Measurements from ENCODE around the gene AUTS2. TPM values are rescaled to one million over a fixed set of nuclear protein-coding genes. Genes with fewer than 3 reads are reported as not detected.
"Not testable (repeated sequence)": the region's sequence is repeated elsewhere in the genome, so short reads cannot be mapped to it uniquely, and the experiment has no call there.

Gene AUTS2
- total RNA-seq, 1 experiment from 2014 or later: 50.0 TPM

- TF ChIP-seq JUN (CRISPR knock-in tag; IDR thresholded peaks at IDR 0.05) (no peak), PREB (CRISPR knock-in tag; IDR thresholded peaks at IDR 0.05; ENCODE audit: borderline replicate concordance) (no peak), USF2 (CRISPR knock-in tag; IDR thresholded peaks at IDR 0.05) (no peak), SMAD3 (CRISPR knock-in tag; IDR thresholded peaks at IDR 0.05; ENCODE audit: borderline replicate concordance) (no peak), GTF2I (CRISPR knock-in tag; conservative IDR thresholded peaks at IDR 0.05) (no peak), EMX1 (CRISPR knock-in tag; IDR thresholded peaks at IDR 0.05) (no peak), RORB (CRISPR knock-in tag; IDR thresholded peaks at IDR 0.05) (no peak), GABPB1 (CRISPR knock-in tag; IDR thresholded peaks at IDR 0.05) (no peak), ESRRA (CRISPR knock-in tag; IDR thresholded peaks at IDR 0.05; ENCODE audit: borderline replicate concordance) (no peak), USF1 (CRISPR knock-in tag; IDR thresholded peaks at IDR 0.05) (no peak), NFE2L1 (CRISPR knock-in tag; IDR thresholded peaks at IDR 0.05) (no peak)
- DNase-seq (ENCODE audit: low spot score) (no peak), ATAC-seq (no peak)
- peaks cover 22% of the 10 kb centered on the region for H3K4me1 Mint-ChIP-seq
- H3K4me3 Mint-ChIP-seq: no peak overlapping the region
- no peaks in the 10 kb centered on the region for H3K36me3 Mint-ChIP-seq
- H3K27me3 Mint-ChIP-seq (ENCODE audit: low read depth): no peaks in the 10 kb centered on the region
- no peaks in the 10 kb centered on the region for H3K9me3 Mint-ChIP-seq
- ChIA-PET POLR2A (no interaction called here), CTCF (no interaction called here)
- H3K27ac Mint-ChIP-seq: no peak overlapping the region
Measured at GRCh38 chr7:70271617-70272081, 673.4 kb downstream of the AUTS2 start.

- not testable (repeated sequence) for DNase-seq (ENCODE audit: low spot score); H3K4me3 Mint-ChIP-seq
Measured at GRCh38 chr7:70275570-70275969, 677.3 kb downstream of the AUTS2 start.

GRCh38 chr7:70285187-70285586 is 686.9 kb downstream of the AUTS2 start:
- ChIA-PET POLR2A (interaction anchor here (0.6 kb wide), 1 partner anchor 18 kb away, joined by 3 read pairs; no protein-coding TSS in a partner anchor), CTCF (no interaction called here)
- Mint-ChIP-seq H3K4me1 (peaks cover 4% of the 10 kb centered on the region; the same call in 1 of the 2 replicates), H3K27ac (no peak overlapping the region), H3K4me3 (no peak overlapping the region), H3K9me3 (no peaks in the 10 kb centered on the region), H3K27me3 (ENCODE audit: low read depth) (no peaks in the 10 kb centered on the region), H3K36me3 (no peaks in the 10 kb centered on the region)
- no peak for ATAC-seq
- DNase-seq (ENCODE audit: low spot score): no peak
- no peak for TF ChIP-seq SMAD4 (CRISPR knock-in tag; IDR thresholded peaks at IDR 0.05)
- no peak for TF ChIP-seq AR (CRISPR knock-in tag; IDR thresholded peaks at IDR 0.05)
- no peak for TF ChIP-seq MYBL2 (CRISPR knock-in tag; IDR thresholded peaks at IDR 0.05)
- no peak for TF ChIP-seq PRRX2 (CRISPR knock-in tag; IDR thresholded peaks at IDR 0.05)
- TF ChIP-seq MAX (CRISPR knock-in tag; IDR thresholded peaks at IDR 0.05): no peak
- no peak for TF ChIP-seq TEAD1 (CRISPR knock-in tag; IDR thresholded peaks at IDR 0.05)
- TF ChIP-seq JAZF1 (CRISPR knock-in tag; IDR thresholded peaks at IDR 0.05): no peak

More at GRCh38 chr7:70275570-70275969, 677.3 kb downstream of the AUTS2 start:
- H3K36me3 Mint-ChIP-seq; H3K4me1 Mint-ChIP-seq; H3K9me3 Mint-ChIP-seq; CTCF ChIA-PET; POLR2A ChIA-PET; ATAC-seq; H3K27me3 Mint-ChIP-seq (ENCODE audit: low read depth); H3K27ac Mint-ChIP-seq: not testable (repeated sequence)
